SK-N-MC (cell line): ENCODE data around the gene OR10K2.

Experiments
- EZH2 ChIP-seq: fragments of 200-600 bp; sonication (generic); IDR thresholded peaks from one replicate; pipeline ENCODE4 v1.6.1; 2017; ENCODE audit warnings: antibody characterized with exemption
- POLR2AphosphoS5 ChIP-seq: IDR thresholded peaks from 2 replicates; pipeline ENCODE4 v1.6.1; 2012; ENCODE audit warnings: mild to moderate bottlenecking, low read depth, low read length, borderline replicate concordance

- TF ChIP-seq POLR2AphosphoS5 (no peak), EZH2 (no peak)
Observed at GRCh38 chr1:158371188-158371953, 54.7 kb downstream of the OR10K2 start.
